Stomach (tissue), 4 donors: ENCODE measurements around the gene FAM114A1.

Experiments used
- EP300 ChIP-seq: sonication (generic); formaldehyde crosslinking; IDR thresholded peaks from one replicate; pipeline ENCODE4 v1.6.1; 2017; ENCODE audit warnings: antibody characterized with exemption
- POLR2A ChIP-seq, 4 donors: fragments of 450-650 bp; IDR thresholded peaks; one replicate each; pipeline ENCODE4 v1.6.1; 2016; ENCODE audit warnings: antibody characterized with exemption in 4 of 4, control low read depth in 2 of 4, mild to moderate bottlenecking in 1 of 4, moderate library complexity in 1 of 4
- POLR2AphosphoS5 ChIP-seq, 3 donors: sonication (generic); formaldehyde crosslinking; IDR thresholded peaks; one replicate each; pipeline ENCODE4 v1.6.1; 2016; ENCODE audit warnings: antibody characterized with exemption in 3 of 3
- TF ChIP-seq, protein P1 (sequence below), 7 experiments: fragments of 450-650 bp in 4 of 7; fragments of 200-600 bp in 3 of 7; sonication (generic) in 3 of 7; IDR thresholded peaks; one replicate each; pipeline ENCODE4 v1.5.1; 2016 to 2019; ENCODE audit warnings: antibody characterized with exemption in 7 of 7, control low read depth in 2 of 7, mild to moderate bottlenecking in 1 of 7

GRCh38 chr4:38818441-38818976 is 49.1 kb upstream of the FAM114A1 start:
- TF ChIP-seq, protein P1, sequence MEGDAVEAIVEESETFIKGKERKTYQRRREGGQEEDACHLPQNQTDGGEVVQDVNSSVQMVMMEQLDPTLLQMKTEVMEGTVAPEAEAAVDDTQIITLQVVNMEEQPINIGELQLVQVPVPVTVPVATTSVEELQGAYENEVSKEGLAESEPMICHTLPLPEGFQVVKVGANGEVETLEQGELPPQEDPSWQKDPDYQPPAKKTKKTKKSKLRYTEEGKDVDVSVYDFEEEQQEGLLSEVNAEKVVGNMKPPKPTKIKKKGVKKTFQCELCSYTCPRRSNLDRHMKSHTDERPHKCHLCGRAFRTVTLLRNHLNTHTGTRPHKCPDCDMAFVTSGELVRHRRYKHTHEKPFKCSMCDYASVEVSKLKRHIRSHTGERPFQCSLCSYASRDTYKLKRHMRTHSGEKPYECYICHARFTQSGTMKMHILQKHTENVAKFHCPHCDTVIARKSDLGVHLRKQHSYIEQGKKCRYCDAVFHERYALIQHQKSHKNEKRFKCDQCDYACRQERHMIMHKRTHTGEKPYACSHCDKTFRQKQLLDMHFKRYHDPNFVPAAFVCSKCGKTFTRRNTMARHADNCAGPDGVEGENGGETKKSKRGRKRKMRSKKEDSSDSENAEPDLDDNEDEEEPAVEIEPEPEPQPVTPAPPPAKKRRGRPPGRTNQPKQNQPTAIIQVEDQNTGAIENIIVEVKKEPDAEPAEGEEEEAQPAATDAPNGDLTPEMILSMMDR (IDR thresholded peaks at IDR 0.05): no peak
- TF ChIP-seq POLR2A (IDR thresholded peaks at IDR 0.05) (no peak), EP300 (no peak), POLR2AphosphoS5 (IDR thresholded peaks at IDR 0.05) (no peak)
